Left ventricle myocardium inferior (tissue), 1 donor: ENCODE results near the gene THSD7B. TPM values are rescaled to one million over a fixed set of nuclear protein-coding genes. Genes with fewer than 3 reads are reported as not detected.

Experiments
- DNase-seq: peaks from one replicate; pipeline ENCODE4 v3.0.0-alpha.2; 2020
- H3K27ac ChIP-seq: fragments of 200-600 bp; replicated peaks from 2 replicates; pipeline ENCODE4 v1.8.0; 2021
- H3K27me3 ChIP-seq: fragments of 200-600 bp; 2 replicates; pipeline ENCODE4 v1.8.0; 2021; ENCODE audit warnings: low read depth
- H3K36me3 ChIP-seq: fragments of 200-600 bp; 2 replicates; pipeline ENCODE4 v1.8.0; 2021
- H3K4me1 ChIP-seq: fragments of 200-600 bp; 2 replicates; pipeline ENCODE4 v1.8.0; 2021
- H3K4me3 ChIP-seq: fragments of 200-600 bp; 2 replicates; pipeline ENCODE4 v1.8.0; 2021; ENCODE audit warnings: mild to moderate bottlenecking, moderate library complexity
- H3K9me3 ChIP-seq: fragments of 200-600 bp; replicated peaks from 2 replicates; pipeline ENCODE4 v1.8.0; 2021
- intact Hi-C: fragments of 100-400 bp; cut with micrococcal nuclease; formaldehyde crosslinking; loops from one replicate; pipeline ENCODE4 v1.11.0; 2022
- total RNA-seq: library from RNA; stranded (reverse); fragmentation: NEBNext Ultra II Directional; extraction: Animal tissue kit (Norgen Biotek cat#: 25700); gene quantifications from one replicate; pipeline ENCODE4 v1.2.1, GENCODE V29; 2021
- TF ChIP-seq, protein P1 (sequence below): fragments of 200-600 bp; IDR thresholded peaks from 2 replicates; pipeline ENCODE4 v1.8.0; 2021; ENCODE audit warnings: antibody characterized with exemption, mild to moderate bottlenecking, borderline replicate concordance
- donor health status: DM: no; HTN: yes; CAD: no; lungs with severe emphysema.

The THSD7B gene
- total RNA-seq, 1 donor from 2014 or later, result 0.22 TPM

DNA sequence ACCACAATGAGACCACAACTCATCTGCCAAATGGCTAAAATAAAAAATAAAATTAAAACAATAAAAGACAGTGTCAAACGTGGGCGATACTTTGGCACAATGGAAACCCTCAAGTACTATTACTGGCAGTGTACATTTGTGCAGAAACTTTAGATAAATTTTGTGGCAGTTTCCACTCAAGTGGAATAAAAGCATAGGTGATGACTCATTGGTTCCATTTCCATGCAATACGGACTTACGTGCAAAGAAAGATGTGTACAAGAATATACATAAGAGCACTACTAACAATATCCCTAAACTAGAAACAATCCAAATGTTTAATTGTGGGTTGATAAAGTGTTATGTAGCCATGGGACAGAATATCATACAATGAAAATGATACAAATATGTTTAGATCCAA is 940.0 kb downstream of the THSD7B start:
- Histone ChIP-seq H3K9me3 (peaks cover 29% of the 10 kb centered on the region), H3K36me3 (no peaks in the 10 kb centered on the region), H3K4me3 (no peak overlapping the region), H3K4me1 (no peaks in the 10 kb centered on the region), H3K27ac (no peak overlapping the region), H3K27me3 (no peaks in the 10 kb centered on the region)
- intact Hi-C loops, result no loop called here
- no peak for DNase-seq
- TF ChIP-seq, protein P1, sequence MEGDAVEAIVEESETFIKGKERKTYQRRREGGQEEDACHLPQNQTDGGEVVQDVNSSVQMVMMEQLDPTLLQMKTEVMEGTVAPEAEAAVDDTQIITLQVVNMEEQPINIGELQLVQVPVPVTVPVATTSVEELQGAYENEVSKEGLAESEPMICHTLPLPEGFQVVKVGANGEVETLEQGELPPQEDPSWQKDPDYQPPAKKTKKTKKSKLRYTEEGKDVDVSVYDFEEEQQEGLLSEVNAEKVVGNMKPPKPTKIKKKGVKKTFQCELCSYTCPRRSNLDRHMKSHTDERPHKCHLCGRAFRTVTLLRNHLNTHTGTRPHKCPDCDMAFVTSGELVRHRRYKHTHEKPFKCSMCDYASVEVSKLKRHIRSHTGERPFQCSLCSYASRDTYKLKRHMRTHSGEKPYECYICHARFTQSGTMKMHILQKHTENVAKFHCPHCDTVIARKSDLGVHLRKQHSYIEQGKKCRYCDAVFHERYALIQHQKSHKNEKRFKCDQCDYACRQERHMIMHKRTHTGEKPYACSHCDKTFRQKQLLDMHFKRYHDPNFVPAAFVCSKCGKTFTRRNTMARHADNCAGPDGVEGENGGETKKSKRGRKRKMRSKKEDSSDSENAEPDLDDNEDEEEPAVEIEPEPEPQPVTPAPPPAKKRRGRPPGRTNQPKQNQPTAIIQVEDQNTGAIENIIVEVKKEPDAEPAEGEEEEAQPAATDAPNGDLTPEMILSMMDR, result no peak

DNA sequence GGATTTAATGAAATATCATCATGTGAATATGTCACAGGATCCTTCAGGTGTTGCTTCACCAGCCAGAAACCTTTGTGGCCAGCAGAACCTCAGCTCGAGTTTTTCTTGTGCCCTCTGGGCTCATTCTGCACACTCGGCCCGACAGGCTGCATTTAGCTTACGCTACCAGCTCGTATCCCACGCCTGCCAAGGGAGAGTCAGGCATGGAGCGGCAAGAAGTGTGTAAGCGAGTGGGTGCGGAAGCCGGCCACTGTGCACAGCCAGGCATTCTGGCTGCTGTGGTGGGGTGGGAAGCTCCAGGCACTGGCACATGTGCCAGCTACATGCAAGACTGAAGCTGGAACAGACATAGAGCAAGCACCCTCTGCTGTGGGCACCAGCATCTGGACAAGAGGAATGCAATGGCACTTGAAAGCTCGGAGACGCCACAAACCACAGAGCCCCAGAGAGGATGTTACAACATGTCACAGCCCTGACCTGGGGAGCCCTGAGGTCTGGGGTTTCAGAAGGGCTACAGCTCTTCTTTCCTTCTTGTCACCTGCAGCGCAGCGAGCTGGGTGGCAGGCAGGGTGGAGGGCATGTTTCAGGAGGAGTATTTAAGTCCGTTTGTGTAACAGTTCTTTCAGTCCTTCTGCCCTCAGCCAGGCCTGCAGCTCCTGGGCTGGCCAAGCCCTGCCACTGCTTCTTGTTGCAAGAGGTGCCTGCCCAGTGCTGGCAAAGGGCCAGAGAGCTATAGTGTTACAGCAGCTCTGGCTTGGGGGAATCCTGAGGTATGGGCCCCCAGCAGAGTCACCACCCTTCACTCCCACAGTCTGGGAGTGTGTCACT is 941.7 kb downstream of the THSD7B start:
- no peaks in the 10 kb centered on the region for H3K27me3 ChIP-seq
- peaks cover 41% of the 10 kb centered on the region for H3K9me3 ChIP-seq
- no peaks in the 10 kb centered on the region for H3K36me3 ChIP-seq
- no peaks in the 10 kb centered on the region for H3K4me1 ChIP-seq
- DNase-seq, result no peak
- TF ChIP-seq, protein P1, result no peak
- no peak overlapping the region for H3K4me3 ChIP-seq
- H3K27ac ChIP-seq, result no peak overlapping the region
- intact Hi-C loops, result no loop called here

DNA sequence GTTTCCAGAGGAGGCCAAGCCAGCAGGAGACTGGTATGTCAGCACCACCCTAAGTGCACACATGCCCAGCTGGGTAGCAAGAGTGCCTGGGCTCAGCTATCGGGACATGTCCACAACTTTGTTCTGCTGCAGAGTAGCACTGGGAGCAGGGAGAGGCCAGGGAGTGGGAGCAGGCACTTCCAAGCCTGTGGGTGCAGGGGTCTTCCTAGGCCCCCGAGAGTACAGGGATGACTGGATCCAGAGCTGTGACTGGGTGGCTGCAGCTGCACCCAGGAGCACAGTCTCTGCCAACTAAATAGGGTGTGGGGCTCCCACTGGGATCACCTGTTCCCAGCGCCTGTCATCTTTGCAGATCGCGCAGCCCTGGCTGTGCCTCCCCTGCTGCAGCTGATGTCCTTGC is 943.0 kb downstream of the THSD7B start:
- H3K9me3 ChIP-seq, result peaks cover 41% of the 10 kb centered on the region
- no peaks in the 10 kb centered on the region for H3K36me3 ChIP-seq
- TF ChIP-seq, protein P1, result no peak
- H3K4me1 ChIP-seq, result no peaks in the 10 kb centered on the region
- H3K27me3 ChIP-seq, result no peaks in the 10 kb centered on the region
- H3K27ac ChIP-seq, result no peak overlapping the region
- intact Hi-C loops, result no loop called here
- no peak overlapping the region for H3K4me3 ChIP-seq
- DNase-seq, result no peak

DNA sequence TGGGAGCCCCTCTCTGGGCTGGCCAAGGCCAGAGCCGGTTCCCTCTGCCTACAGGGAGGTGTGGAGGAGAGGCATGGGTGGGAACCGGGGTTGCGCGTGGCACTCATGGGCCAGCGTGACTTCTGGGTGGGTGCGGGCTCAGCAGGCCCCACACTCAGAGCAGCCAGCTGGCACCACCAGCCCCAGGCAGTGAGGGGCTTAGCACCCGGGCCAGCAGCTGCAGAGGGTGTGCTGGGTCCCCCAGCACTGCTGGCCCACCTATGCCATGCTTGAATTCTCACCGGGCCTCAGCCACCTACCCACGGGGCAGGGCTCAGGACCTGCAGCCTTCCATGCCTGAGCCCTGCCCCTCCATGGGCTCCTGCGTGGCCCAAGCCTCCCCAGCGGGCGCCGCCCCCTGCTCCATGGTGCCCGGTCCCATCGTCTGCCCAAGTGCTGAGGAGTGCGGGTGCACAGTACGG is 950.4 kb downstream of the THSD7B start:
- no peak for DNase-seq
- H3K4me3 ChIP-seq, result no peak overlapping the region
- H3K27ac ChIP-seq, result no peak overlapping the region
- H3K27me3 ChIP-seq, result no peaks in the 10 kb centered on the region
- H3K9me3 ChIP-seq, result peaks cover 56% of the 10 kb centered on the region
- no peaks in the 10 kb centered on the region for H3K36me3 ChIP-seq
- no peaks in the 10 kb centered on the region for H3K4me1 ChIP-seq
- intact Hi-C loops, result no loop called here
- TF ChIP-seq, protein P1, result no peak

DNA sequence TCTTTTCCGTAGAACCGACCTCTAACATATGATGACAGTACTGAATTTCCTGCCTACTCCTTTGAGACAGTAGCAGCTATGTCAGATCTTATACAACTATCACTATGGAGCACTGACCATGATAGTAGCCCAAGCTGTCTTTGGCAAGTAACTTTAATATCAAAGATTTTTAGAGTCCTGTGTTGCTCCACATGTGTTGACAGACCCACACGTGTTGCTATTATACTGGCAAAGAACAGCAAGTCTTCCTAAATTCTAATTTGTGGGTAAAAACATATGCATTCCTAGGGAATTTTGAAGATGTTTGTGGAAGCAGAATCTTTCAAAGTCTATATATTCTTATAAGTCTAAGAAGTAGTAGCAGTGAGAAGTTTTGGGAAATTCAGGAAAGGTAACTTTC is 953.4 kb downstream of the THSD7B start:
- H3K27me3 ChIP-seq, result no peaks in the 10 kb centered on the region
- TF ChIP-seq, protein P1, result no peak
- H3K36me3 ChIP-seq, result no peaks in the 10 kb centered on the region
- no peaks in the 10 kb centered on the region for H3K4me1 ChIP-seq
- no peak overlapping the region for H3K4me3 ChIP-seq
- H3K27ac ChIP-seq, result no peak overlapping the region
- intact Hi-C loops, result no loop called here
- peaks cover 46% of the 10 kb centered on the region for H3K9me3 ChIP-seq
- DNase-seq, result no peak
